Right cardiac atrium (tissue), 5 donors: ENCODE measurements around the gene SSBP2. TPM values are rescaled to one million over a fixed set of nuclear protein-coding genes. Genes with fewer than 3 reads are reported as not detected.

Experiments
- ATAC-seq, 2 donors: fragments of 200-7000 bp; cut with Tn5 transposase; one replicate each; pipeline versions ENCODE4 v1.8.0 to v1.9.1; 2020; ENCODE audit warnings: moderate library complexity in 2 of 2, mild to moderate bottlenecking in 1 of 2
- DNase-seq, 3 donors: peaks; one replicate each; pipeline ENCODE4 v3.0.0-alpha.2; 2020
- H3K27ac ChIP-seq: one replicate; pipeline ENCODE4 v1.5.1; 2013; ENCODE audit warnings: mild to moderate bottlenecking, low read length, control low read depth, moderate library complexity
- H3K27me3 ChIP-seq: one replicate; pipeline ENCODE4 v1.6.1; 2013; ENCODE audit not compliant: control insufficient read depth, insufficient read depth
- H3K4me1 ChIP-seq: one replicate; pipeline ENCODE4 v1.6.1; 2013; ENCODE audit warnings: low read length; ENCODE audit not compliant: control insufficient read depth, insufficient read depth
- H3K4me3 ChIP-seq: one replicate; pipeline ENCODE4 v1.5.1; 2013; ENCODE audit warnings: low read length, control low read depth
- H3K9me3 ChIP-seq: one replicate; pipeline ENCODE4 v1.6.1; 2013; ENCODE audit warnings: low read length; ENCODE audit not compliant: control insufficient read depth
- WGBS: extraction: QIAGEN DNeasy Blood & Tissue Kit; methylation state at CpG from one replicate; pipeline ENCODE4 v1.1.7; 2013; 5-methylcytosine and 5-hydroxymethylcytosine counted together
- intact Hi-C, 4 donors: fragments of 100-400 bp; cut with DNase I; formaldehyde crosslinking; loops; one replicate each; pipeline versions ENCODE4 v1.11.0 to v1.14.0; 2022 to 2023
- polyA plus RNA-seq: library from polyadenylated mRNA; stranded (reverse); fragments of 200-250 nt; gene quantifications from one replicate; pipeline ENCODE4 v1.2.3, GENCODE V29; 2013
- total RNA-seq, 4 donors: library from RNA; stranded (reverse); fragmentation: NEBNext Ultra II Directional; extraction: Animal tissue kit (Norgen Biotek cat#: 25700); gene quantifications; one replicate each; pipeline ENCODE4 v1.2.1, GENCODE V29; 2021
- donor health status: healthy with polysubstance abuse.
- donor health status: DM: no; HTN: yes; CAD: no.
- donor health status: DM: no; HTN: no; CAD: no.
- donor health status: DM: no; HTN: yes; CAD: no; lungs with severe emphysema.
- donor health status: DM: yes; HTN: yes; CAD: no.

Gene SSBP2
- total and polyA plus RNA-seq, 5 donors = 31.9 to 57.8 (median 51.5) TPM

DNA sequence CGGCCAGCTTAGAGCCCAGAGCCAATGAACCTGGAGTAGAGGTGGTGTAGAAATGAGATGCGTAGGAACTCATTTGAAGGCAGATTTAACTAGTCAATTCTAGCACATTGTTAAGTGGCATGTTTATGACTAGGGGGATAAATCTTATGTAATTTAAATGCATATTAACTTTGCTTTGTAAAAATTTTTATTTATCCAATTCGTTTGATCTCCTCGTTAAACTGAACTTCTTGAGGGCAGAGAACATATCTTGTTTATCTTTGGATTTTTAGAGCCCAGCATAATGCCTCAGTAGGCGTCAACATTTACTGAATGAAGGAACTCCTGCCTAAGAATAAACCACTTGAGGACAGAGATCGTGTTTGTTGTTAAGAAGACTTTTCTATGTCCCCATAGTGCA is 315.9 kb downstream of the SSBP2 start:
- intact Hi-C loops = no loop called here
- ATAC-seq = no peak
- Histone ChIP-seq H3K27me3 (no peaks in the 10 kb centered on the region), H3K27ac (no peak overlapping the region), H3K9me3 (no peaks in the 10 kb centered on the region), H3K4me3 (no peak overlapping the region), H3K4me1 (no peaks in the 10 kb centered on the region)
- no peak for DNase-seq
- WGBS = 85% methylated on average over 6 of the region's 6 CpGs

DNA sequence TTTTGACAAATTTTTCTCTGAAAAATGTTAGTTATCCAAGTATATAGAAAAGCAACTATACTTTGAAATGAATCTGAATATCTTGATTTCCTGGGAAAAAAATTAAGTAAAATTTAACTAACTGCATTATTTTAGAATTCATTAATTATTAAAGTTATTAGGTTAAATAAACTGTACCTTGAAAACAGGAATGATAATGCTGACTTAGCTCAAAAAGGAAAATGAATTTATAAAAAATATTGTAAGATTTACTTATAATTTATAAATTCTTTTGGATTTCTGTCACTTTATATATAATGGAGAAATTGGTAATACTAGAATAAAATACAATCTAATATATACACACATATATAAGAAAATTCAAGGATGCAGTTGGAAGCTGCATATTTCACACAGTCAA is 320.9 kb downstream of the SSBP2 start:
- Histone ChIP-seq H3K27me3 (no peaks in the 10 kb centered on the region), H3K4me3 (no peak overlapping the region), H3K27ac (no peak overlapping the region), H3K4me1 (no peaks in the 10 kb centered on the region), H3K9me3 (no peaks in the 10 kb centered on the region)
- no peak for ATAC-seq
- DNase-seq = no peak
- intact Hi-C loops = loop anchor here in 3 of 4 donors (5.0 to 10.0 kb wide), 5 partner anchors 317 to 797 kb away; no protein-coding TSS in a partner anchor

DNA sequence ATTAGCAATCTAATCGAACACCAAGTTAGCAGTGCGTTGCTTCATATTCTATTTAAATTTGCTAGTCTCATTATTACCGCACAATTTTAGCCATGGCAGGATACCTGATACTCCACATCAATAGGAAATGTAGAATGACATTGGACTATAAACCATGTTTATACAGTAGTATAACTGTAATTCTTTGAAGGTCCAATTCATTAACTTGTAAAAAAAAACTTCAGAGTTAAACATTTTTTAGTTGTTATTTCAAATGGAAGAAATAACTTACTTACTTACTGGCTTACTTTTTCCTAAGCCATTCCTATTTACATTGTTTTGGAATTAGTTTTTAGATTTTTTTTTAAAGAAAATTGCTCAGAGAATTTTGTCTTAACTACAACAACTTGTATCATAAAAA is 321.5 kb downstream of the SSBP2 start:
- intact Hi-C loops = loop anchor here in 3 of 4 donors (5.0 to 10.0 kb wide), 5 partner anchors 318 to 798 kb away; no protein-coding TSS in a partner anchor
- Histone ChIP-seq H3K4me1 (no peaks in the 10 kb centered on the region), H3K27me3 (no peaks in the 10 kb centered on the region), H3K4me3 (no peak overlapping the region), H3K9me3 (no peaks in the 10 kb centered on the region), H3K27ac (no peak overlapping the region)
- ATAC-seq = no peak
- no peak for DNase-seq
- 87% methylated on average over 3 of the region's 3 CpGs for WGBS

DNA sequence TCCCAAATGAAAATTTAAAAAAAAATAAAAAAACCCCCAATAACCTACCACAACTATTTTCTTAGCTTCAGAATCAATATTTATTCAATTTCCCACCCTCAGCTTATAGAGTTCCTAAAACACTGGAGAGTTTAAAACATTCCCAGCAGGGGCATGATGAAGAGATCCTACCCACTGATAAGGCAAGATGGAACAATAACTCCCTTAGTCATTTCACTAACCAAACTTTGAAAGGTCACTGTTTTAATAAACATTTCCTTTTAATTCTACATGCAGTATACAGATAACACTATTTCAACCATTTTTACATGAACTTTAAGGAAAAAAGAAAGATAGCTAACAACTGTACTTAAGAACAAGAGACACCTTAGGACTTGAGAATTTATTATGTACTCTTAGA is 322.0 kb downstream of the SSBP2 start:
- Histone ChIP-seq H3K27ac (no peak overlapping the region), H3K9me3 (no peaks in the 10 kb centered on the region), H3K4me3 (no peak overlapping the region), H3K27me3 (no peaks in the 10 kb centered on the region), H3K4me1 (no peaks in the 10 kb centered on the region)
- DNase-seq = no peak
- no peak for ATAC-seq
- intact Hi-C loops = loop anchor here in 3 of 4 donors (5.0 to 10.0 kb wide), 5 partner anchors 318 to 798 kb away; no protein-coding TSS in a partner anchor

DNA sequence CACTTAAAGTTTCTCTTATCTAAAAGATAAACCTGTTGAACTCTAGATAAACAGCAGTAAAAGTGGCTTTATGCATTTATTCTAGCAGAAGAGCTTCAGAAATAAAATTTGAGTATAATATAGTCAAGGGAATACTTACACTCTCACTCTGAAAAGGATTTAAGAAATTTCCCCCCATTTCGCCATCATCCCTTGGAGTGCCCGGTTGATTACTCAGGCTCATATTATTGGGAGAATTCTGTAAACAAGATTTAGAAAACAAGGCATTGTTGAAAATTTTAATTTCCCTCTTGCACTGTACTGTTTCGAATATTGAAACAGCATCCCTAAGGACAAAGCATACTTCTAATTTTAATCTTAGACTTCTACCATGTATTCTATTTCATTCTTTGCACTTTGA is 322.5 kb downstream of the SSBP2 start:
- no peak for DNase-seq
- Histone ChIP-seq H3K27me3 (no peaks in the 10 kb centered on the region), H3K4me1 (no peaks in the 10 kb centered on the region), H3K27ac (no peak overlapping the region), H3K9me3 (no peaks in the 10 kb centered on the region), H3K4me3 (no peak overlapping the region)
- WGBS = 79% methylated on average over 3 of the region's 3 CpGs
- intact Hi-C loops = loop anchor here in 3 of 4 donors (5.0 to 10.0 kb wide), 5 partner anchors 319 to 799 kb away; no protein-coding TSS in a partner anchor
- ATAC-seq = no peak

DNA sequence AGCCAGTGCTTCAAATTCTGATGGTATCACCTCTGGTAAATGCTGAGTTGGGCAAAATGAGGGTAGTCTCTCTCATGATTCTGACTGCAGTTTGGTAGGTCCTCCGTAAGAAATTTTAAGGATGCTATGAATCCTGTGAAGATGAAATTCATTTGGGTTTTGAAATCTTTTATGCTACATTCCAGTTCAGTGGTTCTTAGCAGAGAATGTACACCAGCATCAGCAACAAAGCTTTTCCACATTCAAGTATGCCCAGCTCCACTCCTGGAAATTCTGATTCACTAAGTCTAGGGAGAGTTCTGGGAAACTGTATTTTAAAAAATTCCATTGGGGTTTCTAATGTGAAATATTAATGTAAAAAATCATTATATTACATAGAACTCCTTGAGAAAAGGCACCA is 323.3 kb downstream of the SSBP2 start:
- no peaks in the 10 kb centered on the region for H3K4me1 ChIP-seq
- 97% methylated on average over 1 of the region's 1 CpG for whole genome bisulfite sequencing
- ATAC-seq = no peak

DNA sequence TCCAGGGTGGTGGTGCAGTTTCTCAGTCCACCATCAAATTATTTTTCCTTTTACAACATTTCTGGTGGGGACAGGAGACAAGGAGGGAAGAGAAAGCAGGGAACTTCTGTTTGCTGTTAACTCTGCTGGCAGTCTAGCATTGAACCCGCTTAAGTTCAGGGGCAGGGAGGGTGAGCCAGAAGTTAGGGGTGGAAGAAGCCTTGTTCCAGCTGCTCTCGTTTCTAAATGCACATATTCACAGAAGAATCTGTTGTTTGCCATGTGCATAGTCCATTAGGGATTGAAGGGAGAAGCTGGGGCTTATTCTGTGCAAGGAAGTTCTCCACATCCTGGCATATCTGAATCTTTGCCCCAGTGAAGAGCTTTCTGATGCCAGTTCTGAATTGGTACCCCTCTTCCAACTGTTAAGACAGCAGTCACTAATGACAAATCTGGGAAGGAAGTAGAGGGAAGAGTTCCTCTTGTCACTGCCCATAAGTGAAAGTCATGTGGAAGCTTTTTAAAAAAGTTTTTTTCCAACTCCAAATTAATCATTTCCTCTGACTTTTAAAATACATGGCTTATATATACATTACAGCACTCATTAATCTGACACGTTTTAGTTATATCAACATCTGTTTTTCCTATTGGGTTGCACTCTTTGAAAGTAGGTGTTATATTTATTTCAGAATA is 324.4 kb downstream of the SSBP2 start:
- Histone ChIP-seq H3K27me3 (no peaks in the 10 kb centered on the region), H3K27ac (peak overlapping the region; percentile 42), H3K4me1 (no peaks in the 10 kb centered on the region), H3K9me3 (no peaks in the 10 kb centered on the region), H3K4me3 (no peak overlapping the region)
- ATAC-seq (peak in 1 of 2 donors; percentile 50), DNase-seq (no peak)
- intact Hi-C loops = loop anchor here in 3 of 4 donors (5.0 to 10.0 kb wide), 5 partner anchors 321 to 801 kb away; no protein-coding TSS in a partner anchor
- WGBS = 33% methylated on average over 3 of the region's 3 CpGs

More for the DNA sequence above, 323.3 kb downstream of the SSBP2 start:
- Histone ChIP-seq H3K4me3 (no peak overlapping the region), H3K27me3 (no peaks in the 10 kb centered on the region), H3K27ac (no peak overlapping the region), H3K9me3 (no peaks in the 10 kb centered on the region)
- no peak for DNase-seq
- intact Hi-C loops = loop anchor here in 3 of 4 donors (5.0 to 10.0 kb wide), 5 partner anchors 320 to 800 kb away; no protein-coding TSS in a partner anchor

DNA sequence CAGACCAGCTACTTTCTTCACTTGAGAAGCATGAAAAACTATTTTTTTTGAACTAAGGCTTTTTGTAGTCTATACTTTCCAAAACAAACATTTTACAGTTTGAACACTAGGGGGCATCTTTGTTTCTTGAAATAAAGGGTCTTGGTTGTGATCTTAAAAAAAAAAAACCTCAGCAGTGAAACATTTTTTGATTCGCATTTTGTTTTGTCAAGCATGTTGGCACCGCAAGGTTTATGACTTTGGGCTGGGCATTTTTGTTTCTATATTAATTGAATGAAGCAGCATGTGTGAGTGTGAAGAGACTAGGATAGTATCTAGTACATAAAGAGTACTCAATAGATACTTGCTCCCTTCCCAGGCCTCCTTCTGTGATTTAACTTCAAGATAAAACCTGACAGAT is 325.3 kb downstream of the SSBP2 start:
- intact Hi-C loops = loop anchor here in 3 of 4 donors (5.0 to 10.0 kb wide), 5 partner anchors 322 to 802 kb away; no protein-coding TSS in a partner anchor
- no peak overlapping the region for H3K27ac ChIP-seq
- no peaks in the 10 kb centered on the region for H3K9me3 ChIP-seq
- WGBS = 2% methylated on average over 2 of the region's 2 CpGs
- DNase-seq (no peak), ATAC-seq (peak; percentile 56 to 67)
- H3K27me3 ChIP-seq = no peaks in the 10 kb centered on the region
- no peak overlapping the region for H3K4me3 ChIP-seq
- H3K4me1 ChIP-seq = no peaks in the 10 kb centered on the region

DNA sequence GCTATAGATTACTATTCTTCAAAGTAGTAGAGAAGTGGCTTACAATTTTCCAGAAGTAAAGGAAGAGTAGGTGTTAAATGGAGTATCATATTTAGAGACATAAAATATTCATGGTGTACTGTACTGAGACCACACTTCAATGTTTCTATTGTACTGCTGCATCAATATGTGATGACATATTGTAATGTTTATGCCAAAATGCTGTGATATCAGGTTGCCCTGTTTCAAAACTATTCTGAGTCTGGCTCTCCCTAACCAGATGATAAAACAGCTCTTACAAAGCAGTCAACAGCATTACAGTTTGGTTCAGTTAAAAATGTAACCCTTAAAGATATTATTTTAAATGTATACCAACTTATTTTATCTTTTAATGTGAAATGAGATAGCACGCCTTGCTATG is 326.2 kb downstream of the SSBP2 start:
- Histone ChIP-seq H3K27ac (no peak overlapping the region), H3K4me3 (no peak overlapping the region), H3K9me3 (no peaks in the 10 kb centered on the region), H3K27me3 (no peaks in the 10 kb centered on the region), H3K4me1 (no peaks in the 10 kb centered on the region)
- 84% methylated on average over 1 of the region's 1 CpG for WGBS
- ATAC-seq = no peak
- intact Hi-C loops = loop anchor here in 3 of 4 donors (5.0 to 10.0 kb wide), 5 partner anchors 323 to 803 kb away; no protein-coding TSS in a partner anchor
- no peak for DNase-seq

DNA sequence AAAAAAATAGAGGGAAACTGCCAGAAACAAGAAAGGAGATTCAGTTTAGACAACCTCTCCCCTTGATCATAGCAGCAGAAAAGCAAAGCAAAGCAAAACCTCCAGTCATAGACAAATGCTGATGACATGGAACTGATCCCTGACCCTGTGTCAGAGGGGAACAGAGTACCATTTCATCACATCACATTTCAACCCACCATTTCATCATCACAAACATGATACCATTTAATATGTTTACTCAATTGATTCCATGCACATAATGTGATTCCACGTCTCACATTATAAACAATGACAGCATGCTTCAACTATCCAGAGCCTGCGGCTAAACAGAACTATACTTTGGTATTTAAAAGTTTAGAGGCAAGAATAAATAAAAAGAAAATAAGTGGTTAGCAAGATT is 328.2 kb downstream of the SSBP2 start:
- Histone ChIP-seq H3K4me3 (no peak overlapping the region), H3K27ac (no peak overlapping the region), H3K27me3 (no peaks in the 10 kb centered on the region), H3K9me3 (no peaks in the 10 kb centered on the region), H3K4me1 (no peaks in the 10 kb centered on the region)
- ATAC-seq (no peak), DNase-seq (no peak)
- intact Hi-C loops = loop anchor here in 3 of 4 donors (10.0 kb wide), 2 partner anchors 432 to 742 kb away; no protein-coding TSS in a partner anchor
- 81% methylated on average over 2 of the region's 2 CpGs for WGBS

DNA sequence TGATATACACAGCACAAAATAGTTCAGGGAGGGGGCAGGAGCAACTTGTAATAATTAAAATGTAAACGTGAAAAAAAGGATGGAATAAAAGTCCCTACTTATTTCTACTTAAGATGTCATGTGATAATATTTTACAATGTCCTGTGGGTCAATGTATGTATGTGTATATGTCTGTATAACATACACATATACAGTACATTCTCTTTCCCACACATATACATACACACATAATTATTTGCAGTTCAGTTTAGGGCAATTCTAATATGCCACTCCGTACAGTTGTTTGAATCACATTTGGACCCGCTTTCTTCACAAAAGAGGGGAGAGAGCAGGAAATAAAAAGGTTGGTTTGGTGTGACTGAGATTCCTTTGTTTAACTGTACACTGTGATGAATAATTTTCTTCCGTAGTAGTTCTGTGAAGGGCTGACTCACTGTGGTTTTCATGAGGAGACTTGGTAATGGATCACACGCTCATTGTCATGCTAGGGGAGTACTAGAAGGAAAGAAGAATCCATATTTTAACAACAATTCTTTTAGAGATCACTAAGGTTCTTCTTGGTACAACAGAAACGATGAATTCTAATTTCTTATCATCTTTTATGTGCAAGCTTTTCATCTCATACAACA is 330.7 kb downstream of the SSBP2 start:
- Histone ChIP-seq H3K4me1 (no peaks in the 10 kb centered on the region), H3K27ac (no peak overlapping the region), H3K9me3 (no peaks in the 10 kb centered on the region), H3K27me3 (no peaks in the 10 kb centered on the region), H3K4me3 (no peak overlapping the region)
- WGBS = 79% methylated on average over 6 of the region's 6 CpGs
- ATAC-seq (no peak), DNase-seq (no peak)
- intact Hi-C loops = loop anchor here in 3 of 4 donors (10.0 kb wide), 2 partner anchors 435 to 745 kb away; no protein-coding TSS in a partner anchor
